ENCODE data around the gene RRN3.
"Not testable (repeated sequence)": the region's sequence is repeated elsewhere in the genome, so short reads cannot be mapped to it uniquely, and the experiment has no call there.

The RRN3 gene

GRCh38 chr16:15050440-15050839 lies 43.6 kb downstream of the RRN3 start:
- DNase-seq = not testable (repeated sequence)

GRCh38 chr16:15049581-15050180 lies 44.4 kb downstream of the RRN3 start:
- no peak for DNase-seq

GRCh38 chr16:15046692-15047376 lies 47.2 kb downstream of the RRN3 start:
- DNase-seq = no peak

- DNase-seq = not testable (repeated sequence)
Measured at GRCh38 chr16:15045270-15045669, 48.8 kb downstream of the RRN3 start.

- DNase-seq = no peak
Measured at GRCh38 chr16:15044286-15044685, 49.8 kb downstream of the RRN3 start.

- DNase-seq = no peak
Measured at GRCh38 chr16:15043344-15043743, 50.7 kb downstream of the RRN3 start.

GRCh38 chr16:15041271-15042004 lies 52.6 kb downstream of the RRN3 start:
- DNase-seq = no peak

- DNase-seq = no peak
Measured at GRCh38 chr16:15038689-15039088, 55.4 kb downstream of the RRN3 start.

GRCh38 chr16:15037745-15038144 lies 56.3 kb downstream of the RRN3 start:
- DNase-seq = no peak

GRCh38 chr16:15037003-15037402 lies 57.1 kb downstream of the RRN3 start:
- DNase-seq = no peak

GRCh38 chr16:15035163-15035729 lies 58.8 kb downstream of the RRN3 start:
- DNase-seq = no peak

GRCh38 chr16:15034266-15035162 lies 59.6 kb downstream of the RRN3 start:
- DNase-seq = no peak

GRCh38 chr16:15033309-15033707 lies 60.8 kb downstream of the RRN3 start:
- no peak for DNase-seq

GRCh38 chr16:15032547-15033308 lies 61.3 kb downstream of the RRN3 start:
- no peak for DNase-seq

- DNase-seq = no peak
Measured at GRCh38 chr16:15031586-15031985, 62.5 kb downstream of the RRN3 start.

- no peak for DNase-seq
Measured at GRCh38 chr16:15031179-15031578, 62.9 kb downstream of the RRN3 start.

- DNase-seq = not testable (repeated sequence)
Measured at GRCh38 chr16:15029749-15030148, 64.3 kb downstream of the RRN3 start.

- not testable (repeated sequence) for DNase-seq
Measured at GRCh38 chr16:15028801-15029698, 65.0 kb downstream of the RRN3 start.

- DNase-seq = not testable (repeated sequence)
Measured at GRCh38 chr16:15028345-15028715, 65.7 kb downstream of the RRN3 start.

GRCh38 chr16:15027503-15028344 lies 66.3 kb downstream of the RRN3 start:
- not testable (repeated sequence) for DNase-seq

Data from CD4-positive, alpha-beta T cell treated with Interleukin-6 for 4 hours (primary cell).